ENCODE data around the gene STAT1. TPM values are rescaled to one million over a fixed set of nuclear protein-coding genes. Genes with fewer than 3 reads are reported as not detected.

Gene STAT1
- total RNA-seq, 1 experiment from 2014 or later, result 60.7 TPM

GRCh38 chr2:190973262-190973661 is 40.7 kb downstream of the STAT1 start:
- ATAC-seq, result no peak
- TF ChIP-seq POLR2AphosphoS5 (IDR thresholded peaks at IDR 0.05; ENCODE audit: low read depth, low read length) (no peak), ZFX (IDR thresholded peaks at IDR 0.05) (no peak), CEBPB (IDR thresholded peaks at IDR 0.05; ENCODE audit: low read depth) (no peak), EZH2phosphoT487 (IDR thresholded peaks at IDR 0.05; ENCODE audit: borderline replicate concordance) (no peak), FOSL1 (IDR thresholded peaks at IDR 0.05; ENCODE audit: low read depth) (no peak), TCF7L2 (IDR thresholded peaks at IDR 0.05; ENCODE audit: borderline replicate concordance, extremely low read depth, insufficient read depth, insufficient read length) (no peak), ELF1 (IDR thresholded peaks at IDR 0.05; ENCODE audit: borderline replicate concordance, low read depth) (no peak), YY1 (IDR thresholded peaks at IDR 0.05; ENCODE audit: extremely low read depth, insufficient replicate concordance, low read depth, low read length) (no peak), ZBTB33 (IDR thresholded peaks at IDR 0.05; ENCODE audit: extremely low read depth, insufficient replicate concordance, low read length) (no peak), SP1 (IDR thresholded peaks at IDR 0.05; ENCODE audit: low read depth) (no peak)
- TF ChIP-seq, protein P1, sequence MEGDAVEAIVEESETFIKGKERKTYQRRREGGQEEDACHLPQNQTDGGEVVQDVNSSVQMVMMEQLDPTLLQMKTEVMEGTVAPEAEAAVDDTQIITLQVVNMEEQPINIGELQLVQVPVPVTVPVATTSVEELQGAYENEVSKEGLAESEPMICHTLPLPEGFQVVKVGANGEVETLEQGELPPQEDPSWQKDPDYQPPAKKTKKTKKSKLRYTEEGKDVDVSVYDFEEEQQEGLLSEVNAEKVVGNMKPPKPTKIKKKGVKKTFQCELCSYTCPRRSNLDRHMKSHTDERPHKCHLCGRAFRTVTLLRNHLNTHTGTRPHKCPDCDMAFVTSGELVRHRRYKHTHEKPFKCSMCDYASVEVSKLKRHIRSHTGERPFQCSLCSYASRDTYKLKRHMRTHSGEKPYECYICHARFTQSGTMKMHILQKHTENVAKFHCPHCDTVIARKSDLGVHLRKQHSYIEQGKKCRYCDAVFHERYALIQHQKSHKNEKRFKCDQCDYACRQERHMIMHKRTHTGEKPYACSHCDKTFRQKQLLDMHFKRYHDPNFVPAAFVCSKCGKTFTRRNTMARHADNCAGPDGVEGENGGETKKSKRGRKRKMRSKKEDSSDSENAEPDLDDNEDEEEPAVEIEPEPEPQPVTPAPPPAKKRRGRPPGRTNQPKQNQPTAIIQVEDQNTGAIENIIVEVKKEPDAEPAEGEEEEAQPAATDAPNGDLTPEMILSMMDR (IDR thresholded peaks at IDR 0.05 in 2 of 3, conservative IDR thresholded peaks at IDR 0.05 in 1 of 3; ENCODE audit: borderline replicate concordance in 1 of 3, insufficient read depth in 1 of 3, low read depth in 2 of 3, low read length in 2 of 3), result no peak
- TF ChIP-seq, protein P2, sequence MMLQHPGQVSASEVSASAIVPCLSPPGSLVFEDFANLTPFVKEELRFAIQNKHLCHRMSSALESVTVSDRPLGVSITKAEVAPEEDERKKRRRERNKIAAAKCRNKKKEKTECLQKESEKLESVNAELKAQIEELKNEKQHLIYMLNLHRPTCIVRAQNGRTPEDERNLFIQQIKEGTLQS (IDR thresholded peaks at IDR 0.05), result no peak
- BruUV-seq (replicated peaks), result no TSS peak

More at GRCh38 chr2:190973262-190973661, 40.7 kb downstream of the STAT1 start:
- Histone ChIP-seq H3K4me1 (ENCODE audit: control insufficient read depth in 1 of 2, insufficient read depth in 2 of 2, low read length in 2 of 2) (no peaks in the 10 kb centered on the region), H2AFZ (ENCODE audit: low read depth, low read length, poor library complexity, severe bottlenecking) (no peak overlapping the region), H3K9me2 (ENCODE audit: insufficient read depth) (no peaks in the 10 kb centered on the region), H3K9ac (ENCODE audit: low read length) (no peak overlapping the region), H3K9me3 (ENCODE audit: control insufficient read depth in 1 of 2, insufficient read depth in 1 of 2, low read depth in 1 of 2, low read length in 2 of 2) (no peaks in the 10 kb centered on the region), H3K4me2 (ENCODE audit: low read length) (no peak overlapping the region), H3K27ac (ENCODE audit: low read depth, low read length) (no peak overlapping the region), H3K27me3 (ENCODE audit: insufficient read depth, low read length) (no peaks in the 10 kb centered on the region), H3K36me3 (ENCODE audit: control insufficient read depth in 1 of 2, insufficient read depth in 2 of 2, low read length in 2 of 2) (peaks cover 74 to 76% of the 10 kb centered on the region in 2 experiments), H4K20me1 (ENCODE audit: insufficient read depth) (no peaks in the 10 kb centered on the region), H3K4me3 (replicated peaks in 1 of 2; ENCODE audit: low read depth in 1 of 2, low read length in 2 of 2) (no peak overlapping the region), H3K79me2 (ENCODE audit: insufficient read depth, low read length) (no peaks in the 10 kb centered on the region)
- ChIA-PET CTCF (no interaction called here), POLR2A (interaction anchor here (0.6 kb wide), 1 partner anchor 58 kb away, joined by 3 read pairs; no protein-coding TSS in a partner anchor), RAD21 (ENCODE audit: low non-redundant PET in 1 of 2, low total read pairs in 2 of 2, uncharacterized antibody in 2 of 2, unreplicated experiment in 2 of 2) (no interaction called here)
- intact Hi-C loops (cut with micrococcal nuclease), result no loop called here
- DNase-seq (ENCODE audit: low read depth, low spot score), result no peak

Measured in HCT116 (cell line).